HepG2 (cell line): ENCODE results near the gene MAP2K5. TPM values are rescaled to one million over a fixed set of nuclear protein-coding genes. Genes with fewer than 3 reads are reported as not detected.

ENCODE experiments used
- HOXA3 ChIP-seq: sonication (generic); formaldehyde crosslinking; IDR thresholded peaks from 2 replicates; pipeline ENCODE4 v1.5.0; 2020; ENCODE audit warnings: missing genetic modification reagents
- ISL2 ChIP-seq: sonication (generic); formaldehyde crosslinking; IDR thresholded peaks from 2 replicates; pipeline ENCODE4 v1.5.0; 2020; ENCODE audit warnings: missing genetic modification reagents
- MAZ ChIP-seq, 2 experiments: sonication (generic) in 1 of 2; formaldehyde crosslinking in 1 of 2; IDR thresholded peaks; 2 replicates each; pipeline versions ENCODE4 v1.5.0 to v1.6.1; 2012 to 2020; ENCODE audit warnings: low read depth in 2 of 2, mild to moderate bottlenecking in 2 of 2, borderline replicate concordance in 1 of 2, improper control_type of control experiment in 1 of 2, low read length in 1 of 2, missing genetic modification reagents in 1 of 2, moderate library complexity in 1 of 2
- MXD4 ChIP-seq: IDR thresholded peaks from 2 replicates; pipeline ENCODE4 v1.6.1; 2016; ENCODE audit warnings: mild to moderate bottlenecking, missing biosample characterization, missing genetic modification reagents
- MXI1 ChIP-seq: IDR thresholded peaks from 3 replicates; pipeline ENCODE4 v1.6.1; 2012; ENCODE audit warnings: low read depth, low read length, inconsistent platforms, borderline replicate concordance
- NFYC ChIP-seq: IDR thresholded peaks from 2 replicates; pipeline ENCODE4 v1.6.1; 2016; ENCODE audit warnings: missing genetic modification reagents, missing compliant biosample characterization
- SAP130 ChIP-seq: IDR thresholded peaks from 2 replicates; pipeline ENCODE4 v1.6.1; 2016; ENCODE audit warnings: low read depth
- SP4 ChIP-seq: sonication (generic); formaldehyde crosslinking; IDR thresholded peaks from 2 replicates; pipeline ENCODE4 v1.8.1; 2023; ENCODE audit warnings: mild to moderate bottlenecking, missing genetic modification reagents
- TGIF2 ChIP-seq: IDR thresholded peaks from 2 replicates; pipeline ENCODE4 v1.6.1; 2016; ENCODE audit warnings: control low read depth, missing compliant biosample characterization
- XRCC5 ChIP-seq: fragments of 200-400 bp; formaldehyde crosslinking; optimal IDR thresholded peaks from 2 replicates; pipeline ENCODE3; 2017; ENCODE audit warnings: mild to moderate bottlenecking, low read length
- ZBTB7B ChIP-seq: sonication (generic); formaldehyde crosslinking; IDR thresholded peaks from 2 replicates; pipeline ENCODE4 v1.4.0; 2020; ENCODE audit warnings: missing genetic modification reagents
- ZNF468 ChIP-seq: sonication (generic); formaldehyde crosslinking; IDR thresholded peaks from 2 replicates; pipeline ENCODE4 v1.8.0; 2022; ENCODE audit warnings: mild to moderate bottlenecking, moderate library complexity, missing genetic modification reagents
- ZNF768 ChIP-seq: sonication (generic); formaldehyde crosslinking; IDR thresholded peaks from 2 replicates; pipeline ENCODE4 v1.4.0; 2020; ENCODE audit warnings: missing genetic modification reagents
- polyA plus RNA-seq, 8 experiments: library from polyadenylated mRNA; depleted of rRNA in 3 of 8; stranded (reverse) in 7 of 8; unstranded in 1 of 8; fragments of >200 nt; fragmentation: Illumina TruSeq in 4 of 8; extraction: Trizol in 4 of 8; gene quantifications; 2 replicates each; pipeline versions ENCODE4 v1.2.1 to v1.2.3, GENCODE V29; 2011 to 2016; ENCODE audit warnings: low read depth in 4 of 8, missing spikeins in 1 of 8, mixed read lengths in 1 of 8; ENCODE audit not compliant: insufficient read depth in 1 of 8
- total RNA-seq, 5 experiments: library from RNA; depleted of rRNA; stranded (reverse); fragments of >200 nt; fragmentation: Illumina TruSeq; extraction: Trizol; gene quantifications; 2 replicates each; pipeline ENCODE4 v1.2.3, GENCODE V29; 2016; ENCODE audit warnings: low read depth in 1 of 5
- TF ChIP-seq, protein P1 (sequence below): sonication (generic); formaldehyde crosslinking; IDR thresholded peaks from 2 replicates; pipeline ENCODE4 v1.5.0; 2020; ENCODE audit warnings: missing genetic modification reagents, mild to moderate bottlenecking, borderline replicate concordance
- TF ChIP-seq, protein P2 (sequence below): sonication (generic); formaldehyde crosslinking; IDR thresholded peaks from 2 replicates; pipeline ENCODE4 v1.5.0; 2020; ENCODE audit warnings: mild to moderate bottlenecking, missing genetic modification reagents
- TF ChIP-seq, protein P3 (sequence below): sonication (generic); formaldehyde crosslinking; IDR thresholded peaks from 2 replicates; pipeline ENCODE4 v1.5.0; 2020; ENCODE audit warnings: missing genetic modification reagents
- TF ChIP-seq, protein P4 (sequence below): sonication (generic); formaldehyde crosslinking; IDR thresholded peaks from 2 replicates; pipeline ENCODE4 v1.4.0; 2020; ENCODE audit warnings: missing genetic modification reagents, borderline replicate concordance
- TF ChIP-seq, protein P5 (sequence below): sonication (generic); formaldehyde crosslinking; IDR thresholded peaks from 2 replicates; pipeline ENCODE4 v1.4.0; 2020; ENCODE audit warnings: mild to moderate bottlenecking, missing genetic modification reagents, borderline replicate concordance
- TF ChIP-seq, protein P6 (sequence below): sonication (generic); formaldehyde crosslinking; IDR thresholded peaks from 2 replicates; pipeline ENCODE4 v1.5.0; 2020; ENCODE audit warnings: mild to moderate bottlenecking, missing genetic modification reagents, moderate library complexity

MAP2K5 gene
- total and polyA plus RNA-seq, 2 of the 13 experiments (the other 11 are each of a cell fraction or from before 2014, with no cell fraction given), result 4.0 to 4.3 TPM

DNA sequence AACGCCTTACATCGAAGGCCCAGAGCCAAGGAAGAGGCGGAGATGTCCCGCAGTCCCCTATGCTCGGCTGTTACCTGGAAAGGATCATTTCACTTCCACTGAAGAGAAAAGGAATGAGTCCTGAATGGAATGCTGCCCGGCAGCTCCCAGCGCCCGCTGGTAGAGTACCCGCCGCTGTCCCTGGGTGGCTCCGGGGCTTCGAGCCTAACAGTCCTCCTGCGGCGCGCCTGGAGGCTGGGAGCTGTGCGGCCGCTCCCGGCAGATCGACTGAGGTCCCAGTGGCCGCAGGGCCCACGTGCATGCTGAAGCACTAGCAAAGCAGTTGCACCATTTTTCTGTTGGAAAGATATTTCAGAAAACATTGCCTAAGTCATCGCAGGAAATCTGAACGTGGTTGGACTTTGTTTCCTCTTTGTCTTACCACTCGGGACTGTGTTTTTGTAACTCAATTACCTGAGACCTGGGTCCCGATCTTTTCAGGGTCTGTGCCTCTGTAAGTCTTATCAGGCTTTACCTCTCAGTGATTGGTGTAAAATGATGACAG is 296.4 kb downstream of the MAP2K5 start (continued):
- TF ChIP-seq MXD4 (peak; percentile 73; the same call in 1 of the 2 replicates), ISL2 (CRISPR knock-in tag) (0 out of 2 replicates have a peak, but pooled peaks have one; percentile 31), XRCC5 (peak; percentile 49), MXI1 (peak; percentile 77; the same call in 2 of the 3 replicates), HOXA3 (CRISPR knock-in tag) (peak; percentile 45; the same call in 1 of the 2 replicates), TGIF2 (CRISPR knock-in tag) (peak; percentile 28; the same call in 1 of the 2 replicates), ZBTB7B (CRISPR knock-in tag) (0 out of 2 replicates have a peak, but pooled peaks have one; percentile 30), MAZ (IDR thresholded peaks at IDR 0.05; ENCODE audit: borderline replicate concordance, low read depth, low read length) (no peak), MAZ (CRISPR knock-in tag; IDR thresholded peaks at IDR 0.05; ENCODE audit: low read depth) (peak; percentile 39; the same call in 1 of the 2 replicates), SP4 (CRISPR knock-in tag) (0 out of 2 replicates have a peak, but pooled peaks have one; percentile 17), SAP130 (peak; percentile 87), ZNF768 (CRISPR knock-in tag) (peak; percentile 56; the same call in 1 of the 2 replicates), ZNF468 (CRISPR knock-in tag) (0 out of 2 replicates have a peak, but pooled peaks have one; percentile 46), NFYC (CRISPR knock-in tag) (0 out of 2 replicates have a peak, but pooled peaks have one; percentile 22)
- TF ChIP-seq, protein P1, sequence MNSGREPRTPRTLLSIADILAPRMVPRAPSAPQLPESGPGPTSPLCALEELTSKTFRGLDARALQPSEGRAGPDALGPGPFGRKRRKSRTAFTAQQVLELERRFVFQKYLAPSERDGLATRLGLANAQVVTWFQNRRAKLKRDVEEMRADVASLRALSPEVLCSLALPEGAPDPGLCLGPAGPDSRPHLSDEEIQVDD (CRISPR knock-in tag), result 0 out of 2 replicates have a peak, but pooled peaks have one; percentile 46
- TF ChIP-seq, protein P2, sequence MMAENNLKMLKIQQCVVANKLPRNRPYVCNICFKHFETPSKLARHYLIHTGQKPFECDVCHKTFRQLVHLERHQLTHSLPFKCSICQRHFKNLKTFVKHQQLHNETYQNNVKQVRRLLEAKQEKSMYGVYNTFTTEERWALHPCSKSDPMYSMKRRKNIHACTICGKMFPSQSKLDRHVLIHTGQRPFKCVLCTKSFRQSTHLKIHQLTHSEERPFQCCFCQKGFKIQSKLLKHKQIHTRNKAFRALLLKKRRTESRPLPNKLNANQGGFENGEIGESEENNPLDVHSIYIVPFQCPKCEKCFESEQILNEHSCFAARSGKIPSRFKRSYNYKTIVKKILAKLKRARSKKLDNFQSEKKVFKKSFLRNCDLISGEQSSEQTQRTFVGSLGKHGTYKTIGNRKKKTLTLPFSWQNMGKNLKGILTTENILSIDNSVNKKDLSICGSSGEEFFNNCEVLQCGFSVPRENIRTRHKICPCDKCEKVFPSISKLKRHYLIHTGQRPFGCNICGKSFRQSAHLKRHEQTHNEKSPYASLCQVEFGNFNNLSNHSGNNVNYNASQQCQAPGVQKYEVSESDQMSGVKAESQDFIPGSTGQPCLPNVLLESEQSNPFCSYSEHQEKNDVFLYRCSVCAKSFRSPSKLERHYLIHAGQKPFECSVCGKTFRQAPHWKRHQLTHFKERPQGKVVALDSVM, result 0 out of 2 replicates have a peak, but pooled peaks have one; percentile 19
- TF ChIP-seq, protein P3, sequence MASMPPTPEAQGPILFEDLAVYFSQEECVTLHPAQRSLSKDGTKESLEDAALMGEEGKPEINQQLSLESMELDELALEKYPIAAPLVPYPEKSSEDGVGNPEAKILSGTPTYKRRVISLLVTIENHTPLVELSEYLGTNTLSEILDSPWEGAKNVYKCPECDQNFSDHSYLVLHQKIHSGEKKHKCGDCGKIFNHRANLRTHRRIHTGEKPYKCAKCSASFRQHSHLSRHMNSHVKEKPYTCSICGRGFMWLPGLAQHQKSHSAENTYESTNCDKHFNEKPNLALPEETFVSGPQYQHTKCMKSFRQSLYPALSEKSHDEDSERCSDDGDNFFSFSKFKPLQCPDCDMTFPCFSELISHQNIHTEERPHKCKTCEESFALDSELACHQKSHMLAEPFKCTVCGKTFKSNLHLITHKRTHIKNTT, result no peak
- TF ChIP-seq, protein P4, sequence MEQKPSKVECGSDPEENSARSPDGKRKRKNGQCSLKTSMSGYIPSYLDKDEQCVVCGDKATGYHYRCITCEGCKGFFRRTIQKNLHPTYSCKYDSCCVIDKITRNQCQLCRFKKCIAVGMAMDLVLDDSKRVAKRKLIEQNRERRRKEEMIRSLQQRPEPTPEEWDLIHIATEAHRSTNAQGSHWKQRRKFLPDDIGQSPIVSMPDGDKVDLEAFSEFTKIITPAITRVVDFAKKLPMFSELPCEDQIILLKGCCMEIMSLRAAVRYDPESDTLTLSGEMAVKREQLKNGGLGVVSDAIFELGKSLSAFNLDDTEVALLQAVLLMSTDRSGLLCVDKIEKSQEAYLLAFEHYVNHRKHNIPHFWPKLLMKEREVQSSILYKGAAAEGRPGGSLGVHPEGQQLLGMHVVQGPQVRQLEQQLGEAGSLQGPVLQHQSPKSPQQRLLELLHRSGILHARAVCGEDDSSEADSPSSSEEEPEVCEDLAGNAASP (CRISPR knock-in tag), result peak; percentile 37; the same call in 1 of the 2 replicates
- TF ChIP-seq, protein P5, sequence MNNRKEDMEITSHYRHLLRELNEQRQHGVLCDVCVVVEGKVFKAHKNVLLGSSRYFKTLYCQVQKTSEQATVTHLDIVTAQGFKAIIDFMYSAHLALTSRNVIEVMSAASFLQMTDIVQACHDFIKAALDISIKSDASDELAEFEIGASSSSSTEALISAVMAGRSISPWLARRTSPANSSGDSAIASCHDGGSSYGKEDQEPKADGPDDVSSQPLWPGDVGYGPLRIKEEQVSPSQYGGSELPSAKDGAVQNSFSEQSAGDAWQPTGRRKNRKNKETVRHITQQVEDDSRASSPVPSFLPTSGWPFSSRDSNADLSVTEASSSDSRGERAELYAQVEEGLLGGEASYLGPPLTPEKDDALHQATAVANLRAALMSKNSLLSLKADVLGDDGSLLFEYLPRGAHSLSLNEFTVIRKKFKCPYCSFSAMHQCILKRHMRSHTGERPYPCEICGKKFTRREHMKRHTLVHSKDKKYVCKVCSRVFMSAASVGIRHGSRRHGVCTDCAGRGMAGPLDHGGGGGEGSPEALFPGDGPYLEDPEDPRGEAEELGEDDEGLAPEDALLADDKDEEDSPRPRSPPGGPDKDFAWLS, result no peak
- TF ChIP-seq, protein P6, sequence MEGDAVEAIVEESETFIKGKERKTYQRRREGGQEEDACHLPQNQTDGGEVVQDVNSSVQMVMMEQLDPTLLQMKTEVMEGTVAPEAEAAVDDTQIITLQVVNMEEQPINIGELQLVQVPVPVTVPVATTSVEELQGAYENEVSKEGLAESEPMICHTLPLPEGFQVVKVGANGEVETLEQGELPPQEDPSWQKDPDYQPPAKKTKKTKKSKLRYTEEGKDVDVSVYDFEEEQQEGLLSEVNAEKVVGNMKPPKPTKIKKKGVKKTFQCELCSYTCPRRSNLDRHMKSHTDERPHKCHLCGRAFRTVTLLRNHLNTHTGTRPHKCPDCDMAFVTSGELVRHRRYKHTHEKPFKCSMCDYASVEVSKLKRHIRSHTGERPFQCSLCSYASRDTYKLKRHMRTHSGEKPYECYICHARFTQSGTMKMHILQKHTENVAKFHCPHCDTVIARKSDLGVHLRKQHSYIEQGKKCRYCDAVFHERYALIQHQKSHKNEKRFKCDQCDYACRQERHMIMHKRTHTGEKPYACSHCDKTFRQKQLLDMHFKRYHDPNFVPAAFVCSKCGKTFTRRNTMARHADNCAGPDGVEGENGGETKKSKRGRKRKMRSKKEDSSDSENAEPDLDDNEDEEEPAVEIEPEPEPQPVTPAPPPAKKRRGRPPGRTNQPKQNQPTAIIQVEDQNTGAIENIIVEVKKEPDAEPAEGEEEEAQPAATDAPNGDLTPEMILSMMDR (CRISPR knock-in tag), result peak; percentile 26; the same call in 1 of the 2 replicates
